22Rv1 (cell line): ENCODE measurements around the gene APOL5.

Experiments used
- ZFX ChIP-seq: fragments of 450-650 bp; IDR thresholded peaks from 2 replicates; pipeline ENCODE4 v1.6.1; 2017; ENCODE audit warnings: antibody characterized with exemption, borderline replicate concordance
- TF ChIP-seq, protein P1 (sequence below): fragments of 450-650 bp; IDR thresholded peaks from 2 replicates; pipeline ENCODE4 v1.5.1; 2017; ENCODE audit warnings: mild to moderate bottlenecking

GRCh38 chr22:35717572-35717971 lies at the start of gene APOL5:
- TF ChIP-seq, protein P1, sequence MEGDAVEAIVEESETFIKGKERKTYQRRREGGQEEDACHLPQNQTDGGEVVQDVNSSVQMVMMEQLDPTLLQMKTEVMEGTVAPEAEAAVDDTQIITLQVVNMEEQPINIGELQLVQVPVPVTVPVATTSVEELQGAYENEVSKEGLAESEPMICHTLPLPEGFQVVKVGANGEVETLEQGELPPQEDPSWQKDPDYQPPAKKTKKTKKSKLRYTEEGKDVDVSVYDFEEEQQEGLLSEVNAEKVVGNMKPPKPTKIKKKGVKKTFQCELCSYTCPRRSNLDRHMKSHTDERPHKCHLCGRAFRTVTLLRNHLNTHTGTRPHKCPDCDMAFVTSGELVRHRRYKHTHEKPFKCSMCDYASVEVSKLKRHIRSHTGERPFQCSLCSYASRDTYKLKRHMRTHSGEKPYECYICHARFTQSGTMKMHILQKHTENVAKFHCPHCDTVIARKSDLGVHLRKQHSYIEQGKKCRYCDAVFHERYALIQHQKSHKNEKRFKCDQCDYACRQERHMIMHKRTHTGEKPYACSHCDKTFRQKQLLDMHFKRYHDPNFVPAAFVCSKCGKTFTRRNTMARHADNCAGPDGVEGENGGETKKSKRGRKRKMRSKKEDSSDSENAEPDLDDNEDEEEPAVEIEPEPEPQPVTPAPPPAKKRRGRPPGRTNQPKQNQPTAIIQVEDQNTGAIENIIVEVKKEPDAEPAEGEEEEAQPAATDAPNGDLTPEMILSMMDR = no peak
- no peak for TF ChIP-seq ZFX
